ENCODE measurements around the gene FN1.

Gene FN1

GRCh38 chr2:215360596-215360995 is 75.3 kb downstream of the FN1 start:
- TF ChIP-seq TEAD4 (IDR thresholded peaks at IDR 0.05) (no peak), CREB1 (IDR thresholded peaks at IDR 0.05; ENCODE audit: low read depth) (no peak), TCF12 (IDR thresholded peaks at IDR 0.05; ENCODE audit: low read depth) (no peak), EP300 (IDR thresholded peaks at IDR 0.05; ENCODE audit: borderline replicate concordance) (no peak), EGR1 (IDR thresholded peaks at IDR 0.05) (no peak), RAD21 (IDR thresholded peaks at IDR 0.05; ENCODE audit: low read depth) (no peak), YY1 (IDR thresholded peaks at IDR 0.05; ENCODE audit: low read depth) (no peak), USF1 (IDR thresholded peaks at IDR 0.05) (no peak), REST (IDR thresholded peaks at IDR 0.05; ENCODE audit: low read depth) (no peak), ZBTB7A (IDR thresholded peaks at IDR 0.05; ENCODE audit: low read depth) (no peak), MAX (IDR thresholded peaks at IDR 0.05) (no peak), NFIC (IDR thresholded peaks at IDR 0.05) (no peak), FOXM1 (IDR thresholded peaks at IDR 0.05; ENCODE audit: borderline replicate concordance, low read depth) (no peak), TAF1 (IDR thresholded peaks at IDR 0.05; ENCODE audit: low read depth) (no peak)

- no peak for TF ChIP-seq CEBPB (IDR thresholded peaks at IDR 0.05)
- no peak for TF ChIP-seq TEAD4 (IDR thresholded peaks at IDR 0.05)
- no peak for TF ChIP-seq REST (IDR thresholded peaks at IDR 0.05; ENCODE audit: low read depth)
- TF ChIP-seq TAF1 (IDR thresholded peaks at IDR 0.05; ENCODE audit: low read depth), result no peak
Observed at GRCh38 chr2:215359576-215359922, 76.3 kb downstream of the FN1 start.

GRCh38 chr2:215358891-215359575 is 76.8 kb downstream of the FN1 start:
- TF ChIP-seq FOXM1 (IDR thresholded peaks at IDR 0.05; ENCODE audit: borderline replicate concordance, low read depth) (no peak), NFIC (IDR thresholded peaks at IDR 0.05) (no peak), EP300 (IDR thresholded peaks at IDR 0.05; ENCODE audit: borderline replicate concordance) (no peak), CREB1 (IDR thresholded peaks at IDR 0.05; ENCODE audit: low read depth) (no peak), TEAD4 (IDR thresholded peaks at IDR 0.05) (no peak), TAF1 (IDR thresholded peaks at IDR 0.05; ENCODE audit: low read depth) (no peak), EGR1 (IDR thresholded peaks at IDR 0.05) (no peak), ZBTB7A (IDR thresholded peaks at IDR 0.05; ENCODE audit: low read depth) (no peak), USF1 (IDR thresholded peaks at IDR 0.05) (no peak), RAD21 (IDR thresholded peaks at IDR 0.05; ENCODE audit: low read depth) (no peak)

- TF ChIP-seq EP300 (IDR thresholded peaks at IDR 0.05; ENCODE audit: borderline replicate concordance), result no peak
- TF ChIP-seq EGR1 (IDR thresholded peaks at IDR 0.05), result no peak
- no peak for TF ChIP-seq MAX (IDR thresholded peaks at IDR 0.05)
Observed at GRCh38 chr2:215358312-215358845, 77.5 kb downstream of the FN1 start.

GRCh38 chr2:215357660-215358059 is 78.2 kb downstream of the FN1 start:
- TF ChIP-seq USF1 (IDR thresholded peaks at IDR 0.05) (no peak), CEBPB (IDR thresholded peaks at IDR 0.05) (no peak), TCF12 (IDR thresholded peaks at IDR 0.05; ENCODE audit: low read depth) (no peak), EGR1 (IDR thresholded peaks at IDR 0.05) (no peak), YY1 (IDR thresholded peaks at IDR 0.05; ENCODE audit: low read depth) (no peak), RAD21 (IDR thresholded peaks at IDR 0.05; ENCODE audit: low read depth) (no peak), ZBTB7A (IDR thresholded peaks at IDR 0.05; ENCODE audit: low read depth) (no peak), TAF1 (IDR thresholded peaks at IDR 0.05; ENCODE audit: low read depth) (no peak), FOXM1 (IDR thresholded peaks at IDR 0.05; ENCODE audit: borderline replicate concordance, low read depth) (no peak), MAX (IDR thresholded peaks at IDR 0.05) (no peak), REST (IDR thresholded peaks at IDR 0.05; ENCODE audit: low read depth) (no peak), EP300 (IDR thresholded peaks at IDR 0.05; ENCODE audit: borderline replicate concordance) (no peak), NFIC (IDR thresholded peaks at IDR 0.05) (no peak), CREB1 (IDR thresholded peaks at IDR 0.05; ENCODE audit: low read depth) (no peak), TEAD4 (IDR thresholded peaks at IDR 0.05) (no peak)

Data from Ishikawa (cell line).